PC-3 (cell line): Measurements from ENCODE around the gene LXN. TPM values are rescaled to one million over a fixed set of nuclear protein-coding genes. Genes with fewer than 3 reads are reported as not detected.

Experiments used
- ATAC-seq: fragments of 200-7000 bp; cut with Tn5 transposase; 2 replicates; pipeline ENCODE4 v1.9.1; 2020; ENCODE audit warnings: mild to moderate bottlenecking, moderate library complexity
- BruUV-seq: library from RNA; stranded (reverse); fragments of 400-500 nt; replicated peaks from 2 replicates; lab custom pipeline; 2021; lab: Mats Ljungman, UMichigan
- CTCF ChIA-PET: fragments of 300-600 bp; sonication (Branson Sonifier 250); formaldehyde crosslinking; loops from one replicate; lab custom pipeline; 2022; ENCODE audit warnings: antibody characterized with exemption; lab: Charles Lee
- POLR2A ChIA-PET: fragments of 300-600 bp; sonication (Branson Sonifier 250); formaldehyde crosslinking; loops from one replicate; lab custom pipeline; 2022; ENCODE audit warnings: antibody characterized with exemption; ENCODE audit not compliant: unreplicated experiment; lab: Charles Lee
- DNase-seq: peaks from one replicate; pipeline ENCODE4 v3.0.0-alpha.2; 2015
- H2AFZ ChIP-seq: fragments of 300-600 bp; sonication (generic); 2 replicates; pipeline ENCODE4 v1.6.0; 2016; ENCODE audit warnings: antibody characterized with exemption, low read length
- H3F3A ChIP-seq: fragments of 300-600 bp; sonication (generic); one replicate; pipeline ENCODE4 v1.6.0; 2017; ENCODE audit warnings: antibody characterized with exemption, low read length, control low read depth, mild to moderate bottlenecking; ENCODE audit not compliant: unreplicated experiment
- H3K27ac ChIP-seq: fragments of 300-600 bp; sonication (generic); 2 replicates; pipeline ENCODE4 v1.5.1; 2016; ENCODE audit warnings: mild to moderate bottlenecking, low read length
- H3K27me3 ChIP-seq: fragments of 300-600 bp; sonication (generic); 2 replicates; pipeline ENCODE4 v1.6.1; 2016; ENCODE audit warnings: low read length, mixed read lengths
- H3K36me3 ChIP-seq: fragments of 300-600 bp; sonication (generic); 2 replicates; pipeline ENCODE4 v1.6.1; 2016; ENCODE audit warnings: low read depth, mixed run types, low read length, mixed read lengths
- H3K4me1 ChIP-seq: fragments of 300-600 bp; sonication (generic); 2 replicates; pipeline ENCODE4 v1.5.1; 2016; ENCODE audit warnings: low read length; ENCODE audit not compliant: insufficient read depth
- H3K4me2 ChIP-seq: fragments of 300-600 bp; sonication (generic); 2 replicates; pipeline ENCODE4 v1.6.0; 2016; ENCODE audit warnings: low read length
- H3K4me3 ChIP-seq: fragments of 300-600 bp; sonication (generic); 2 replicates; pipeline ENCODE4 v1.5.1; 2016; ENCODE audit warnings: mild to moderate bottlenecking, low read length, mixed read lengths
- H3K79me2 ChIP-seq: fragments of 300-600 bp; sonication (generic); 2 replicates; pipeline ENCODE4 v1.6.1; 2017; ENCODE audit warnings: low read length, mixed read lengths
- H3K9ac ChIP-seq: fragments of 300-600 bp; sonication (generic); 2 replicates; pipeline ENCODE4 v1.6.0; 2016; ENCODE audit warnings: mild to moderate bottlenecking, low read length
- H3K9me2 ChIP-seq: fragments of 300-600 bp; sonication (generic); replicated peaks from 2 replicates; pipeline ENCODE4 v1.6.1; 2016; ENCODE audit warnings: mixed run types, low read length, mixed read lengths
- H3K9me3 ChIP-seq: fragments of 300-600 bp; sonication (generic); 2 replicates; pipeline ENCODE4 v1.6.1; 2016; ENCODE audit warnings: low read length, mixed read lengths
- H4K20me1 ChIP-seq: fragments of 300-600 bp; sonication (generic); 2 replicates; pipeline ENCODE4 v1.6.1; 2016; ENCODE audit warnings: low read length, mixed read lengths
- EZH2 ChIP-seq: fragments of 300-600 bp; sonication (generic); IDR thresholded peaks from one replicate; pipeline ENCODE4 v1.6.1; 2017; ENCODE audit warnings: antibody characterized with exemption, mild to moderate bottlenecking, low read length; ENCODE audit not compliant: unreplicated experiment
- EZH2phosphoT487 ChIP-seq: fragments of 300-600 bp; sonication (generic); IDR thresholded peaks from 2 replicates; pipeline ENCODE4 v1.6.1; 2018; ENCODE audit warnings: mild to moderate bottlenecking, antibody characterized with exemption, low read length, borderline replicate concordance
- intact Hi-C: fragments of 100-400 bp; cut with micrococcal nuclease; formaldehyde crosslinking; loops from 2 replicates; pipeline ENCODE4 v1.9.0; 2023
- total RNA-seq: library from RNA; depleted of rRNA; stranded (reverse); fragments of >200 nt; gene quantifications from 2 replicates; pipeline ENCODE4 v1.2.3, GENCODE V29; 2014
- TF ChIP-seq, protein P1 (sequence below): fragments of 300-600 bp; sonication (generic); conservative IDR thresholded peaks from 2 replicates; pipeline ENCODE4 v1.5.1; 2017; ENCODE audit warnings: antibody characterized with exemption, low read depth, mild to moderate bottlenecking, low read length

The LXN gene
- total RNA-seq, 1 experiment from 2014 or later = 471 TPM

DNA sequence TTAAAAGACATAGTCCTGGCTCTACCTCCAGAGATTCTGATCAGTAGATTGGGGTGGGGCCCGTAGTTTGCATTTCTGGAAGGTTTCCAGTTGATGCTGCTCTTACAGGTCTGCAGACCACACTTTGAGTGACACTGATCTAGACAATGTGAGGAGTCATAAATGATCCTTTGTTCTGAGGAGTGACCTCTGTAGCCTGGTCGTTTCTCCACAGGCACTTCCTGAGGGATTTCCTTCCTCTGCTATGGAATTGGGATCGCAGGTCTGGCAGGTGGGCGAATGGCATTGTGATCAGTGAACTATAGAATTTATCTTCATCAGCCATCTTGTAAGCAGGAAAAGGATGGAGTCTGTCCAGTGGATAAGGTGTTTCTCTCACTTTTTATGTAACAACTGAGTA lies 22.7 kb downstream of the LXN start:
- peak; percentile 37 for DNase-seq
- H3K4me3 ChIP-seq = no peak overlapping the region
- no peaks in the 10 kb centered on the region for H4K20me1 ChIP-seq
- peak; percentile 51; the same call in 1 of the 2 replicates for ATAC-seq
- POLR2A ChIA-PET = no interaction called here
- H3K9me3 ChIP-seq = no peaks in the 10 kb centered on the region
- no peak for TF ChIP-seq EZH2
- TF ChIP-seq, protein P1, sequence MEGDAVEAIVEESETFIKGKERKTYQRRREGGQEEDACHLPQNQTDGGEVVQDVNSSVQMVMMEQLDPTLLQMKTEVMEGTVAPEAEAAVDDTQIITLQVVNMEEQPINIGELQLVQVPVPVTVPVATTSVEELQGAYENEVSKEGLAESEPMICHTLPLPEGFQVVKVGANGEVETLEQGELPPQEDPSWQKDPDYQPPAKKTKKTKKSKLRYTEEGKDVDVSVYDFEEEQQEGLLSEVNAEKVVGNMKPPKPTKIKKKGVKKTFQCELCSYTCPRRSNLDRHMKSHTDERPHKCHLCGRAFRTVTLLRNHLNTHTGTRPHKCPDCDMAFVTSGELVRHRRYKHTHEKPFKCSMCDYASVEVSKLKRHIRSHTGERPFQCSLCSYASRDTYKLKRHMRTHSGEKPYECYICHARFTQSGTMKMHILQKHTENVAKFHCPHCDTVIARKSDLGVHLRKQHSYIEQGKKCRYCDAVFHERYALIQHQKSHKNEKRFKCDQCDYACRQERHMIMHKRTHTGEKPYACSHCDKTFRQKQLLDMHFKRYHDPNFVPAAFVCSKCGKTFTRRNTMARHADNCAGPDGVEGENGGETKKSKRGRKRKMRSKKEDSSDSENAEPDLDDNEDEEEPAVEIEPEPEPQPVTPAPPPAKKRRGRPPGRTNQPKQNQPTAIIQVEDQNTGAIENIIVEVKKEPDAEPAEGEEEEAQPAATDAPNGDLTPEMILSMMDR = no peak
- TF ChIP-seq EZH2phosphoT487 = no peak
- H3K36me3 ChIP-seq = peaks cover 63% of the 10 kb centered on the region
- H3K4me1 ChIP-seq = peaks cover 17% of the 10 kb centered on the region; the same call in 1 of the 2 replicates
- H3K4me2 ChIP-seq = no peak overlapping the region
- no peak overlapping the region for H3K9ac ChIP-seq
- no peak overlapping the region for H3K27ac ChIP-seq
- BruUV-seq = no TSS peak
- H3K9me2 ChIP-seq = no peaks in the 10 kb centered on the region
- no peak overlapping the region for H2AFZ ChIP-seq
- CTCF ChIA-PET = no interaction called here
- intact Hi-C loops = no loop called here
- H3K79me2 ChIP-seq = peaks cover 38% of the 10 kb centered on the region
- no peaks in the 10 kb centered on the region for H3F3A ChIP-seq
- H3K27me3 ChIP-seq = no peaks in the 10 kb centered on the region

DNA sequence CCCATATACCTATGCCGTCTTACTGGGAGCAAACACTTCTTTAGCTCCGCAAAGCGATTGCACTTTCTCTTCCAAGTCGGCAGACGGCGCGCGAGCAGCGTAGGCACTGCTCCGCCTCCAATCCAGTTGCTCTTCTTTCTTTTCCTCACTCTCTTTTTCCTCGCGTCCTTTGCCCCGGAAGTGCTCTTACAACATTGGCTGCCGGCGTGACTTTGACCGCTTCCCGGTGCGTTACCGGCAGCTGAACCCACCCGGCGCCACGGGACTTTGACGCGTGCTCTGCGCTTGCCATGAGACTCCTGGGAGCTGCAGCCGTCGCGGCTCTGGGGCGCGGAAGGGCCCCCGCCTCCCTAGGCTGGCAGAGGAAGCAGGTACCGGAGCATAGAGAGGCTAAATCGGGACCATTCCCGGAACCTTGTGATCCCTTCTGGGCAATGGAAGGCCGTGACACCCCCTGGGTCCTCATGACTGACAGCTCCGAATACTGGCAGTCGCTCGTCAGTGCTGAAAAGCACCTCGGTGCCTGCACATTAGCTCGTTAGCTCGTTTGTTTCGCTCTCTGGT lies 28.0 kb downstream of the LXN start, which contains the start of gene GFM1:
GFM1 (plus strand) TSS at position 183 of the 564 bp plus-strand sequence; CDS start at position 291, 108 bp downstream.
- DNase-seq (peak; percentile 90), ATAC-seq (peak; percentile 92)
- Histone ChIP-seq H3K79me2 (peaks cover 43% of the 10 kb centered on the region), H3K27me3 (no peaks in the 10 kb centered on the region), H3K36me3 (peaks cover 25% of the 10 kb centered on the region), H3K9me2 (no peaks in the 10 kb centered on the region), H3K27ac (peak within 1 kb of the TSS; percentile 74), H3K4me3 (peak within 1 kb of the TSS; percentile 87), H4K20me1 (no peaks in the 10 kb centered on the region), H3F3A (no peaks in the 10 kb centered on the region), H3K4me2 (peak within 1 kb of the TSS; percentile 87), H2AFZ (peak within 1 kb of the TSS; percentile 70), H3K9me3 (no peaks in the 10 kb centered on the region), H3K4me1 (peaks cover 9% of the 10 kb centered on the region; the same call in 1 of the 2 replicates), H3K9ac (peak within 1 kb of the TSS; percentile 91)
- intact Hi-C loops = loop anchor here (5.0 kb wide), 2 partner anchors 72 to 107 kb away; partner anchors contain the start of gene MLF1
- ChIA-PET POLR2A (interaction anchor here (1.2 kb wide), 1 partner anchor 74 kb away, joined by 3 read pairs; the partner anchor contains the start of gene MLF1), CTCF (interaction anchor here (0.6 to 1.2 kb wide), 10 partner anchors 15 to 250 kb away, joined by 3 to 11 read pairs (median 3); partner anchors contain the start of genes LXN and MLF1)
- TF ChIP-seq EZH2 = no peak
- TF ChIP-seq, protein P1 = peak; percentile 65
- TSS peak; percentile 68 for BruUV-seq
